Stimulated activated CD4-positive, alpha-beta T cell treated with anti-CD3 and anti-CD28 coated beads, Interleukin-1b, Interleukin-23, amount 100 ng/mL, for 1 hour (primary cell): ENCODE results near the gene ZNF71.
"Not testable (repeated sequence)": the region's sequence is repeated elsewhere in the genome, so short reads cannot be mapped to it uniquely, and the experiment has no call there.

Experiments
- DNase-seq, 2 donors: peaks; one replicate each; pipeline ENCODE4 v3.0.0-alpha.2; 2020; ENCODE audit warnings: low read depth in 2 of 2

Gene ZNF71

GRCh38 chr19:56622374-56622773 lies 27.3 kb downstream of the ZNF71 start:
- DNase-seq = no peak

- DNase-seq = no peak
Observed at GRCh38 chr19:56623006-56623405, 27.9 kb downstream of the ZNF71 start.

- no peak for DNase-seq
Observed at GRCh38 chr19:56625708-56626107, 30.6 kb downstream of the ZNF71 start.

GRCh38 chr19:56633021-56633420 lies 37.9 kb downstream of the ZNF71 start:
- DNase-seq = no peak

- DNase-seq = peak in 1 of 2 donors; percentile 2
Observed at GRCh38 chr19:56637976-56638555, 43.0 kb downstream of the ZNF71 start.

GRCh38 chr19:56639217-56639616 lies 44.1 kb downstream of the ZNF71 start:
- DNase-seq = no peak

- no peak for DNase-seq
Observed at GRCh38 chr19:56642711-56643459, 47.8 kb downstream of the ZNF71 start, which contains the start of gene SMIM17. SMIM17 (plus strand) TSS chr19:56643159; CDS start chr19:56645668, 2,509 bp downstream.

GRCh38 chr19:56643460-56643955 lies 48.4 kb downstream of the ZNF71 start:
- DNase-seq = no peak

- DNase-seq = no peak
Observed at GRCh38 chr19:56654151-56654550, 59.0 kb downstream of the ZNF71 start.

GRCh38 chr19:56660381-56661107 lies 65.4 kb downstream of the ZNF71 start:
- no peak for DNase-seq

GRCh38 chr19:56661248-56661647 lies 66.1 kb downstream of the ZNF71 start:
- DNase-seq = no peak

- no peak for DNase-seq
Observed at GRCh38 chr19:56663931-56664500, 68.9 kb downstream of the ZNF71 start.

- no peak for DNase-seq
Observed at GRCh38 chr19:56664511-56664910, 69.4 kb downstream of the ZNF71 start.

GRCh38 chr19:56667311-56667870 lies 72.3 kb downstream of the ZNF71 start:
- no peak for DNase-seq

GRCh38 chr19:56668676-56669075 lies 73.6 kb downstream of the ZNF71 start:
- DNase-seq = no peak

- DNase-seq = no peak
Observed at GRCh38 chr19:56670401-56670960, 75.4 kb downstream of the ZNF71 start.

GRCh38 chr19:56670961-56671612 lies 76.0 kb downstream of the ZNF71 start:
- DNase-seq = no peak

- DNase-seq = peak; percentile 39 to 74
Observed at GRCh38 chr19:56671613-56671994, 76.5 kb downstream of the ZNF71 start, which contains the start of gene ZNF835. ZNF835 (minus strand) TSS chr19:56671757; CDS start chr19:56665198, 6,559 bp downstream.

GRCh38 chr19:56672610-56673009 lies 77.5 kb downstream of the ZNF71 start:
- DNase-seq = not testable (repeated sequence)
